ENCODE data around the gene PPP1R12B. TPM values are rescaled to one million over a fixed set of nuclear protein-coding genes. Genes with fewer than 3 reads are reported as not detected.
"Not testable (repeated sequence)": the region's sequence is repeated elsewhere in the genome, so short reads cannot be mapped to it uniquely, and the experiment has no call there.

Gene PPP1R12B
- total RNA-seq, 1 donor from 2014 or later: 21.8 TPM

DNA sequence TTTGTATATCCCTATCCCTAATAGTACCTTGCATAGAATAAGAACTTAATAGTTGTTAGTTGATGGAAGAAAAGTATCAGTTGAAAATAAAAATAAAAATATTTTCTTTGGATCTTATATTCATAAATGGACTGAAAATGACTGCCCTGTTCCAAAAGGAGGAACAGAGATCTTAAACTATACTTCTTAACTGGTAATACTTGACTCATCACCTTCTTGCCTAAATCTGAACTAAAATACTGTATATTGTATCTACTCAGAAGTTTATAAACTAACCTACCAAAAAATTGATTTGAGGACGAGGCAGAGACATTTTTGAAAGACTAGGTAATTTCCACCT is 182.9 kb downstream of the PPP1R12B start:
- no peaks in the 10 kb centered on the region for H3K36me3 ChIP-seq
- Mint-ChIP-seq H3K4me3 (no peak overlapping the region), H3K27ac (no peak overlapping the region), H3K4me1 (peaks cover 2% of the 10 kb centered on the region), H3K36me3 (no peaks in the 10 kb centered on the region), H3K9me3 (no peaks in the 10 kb centered on the region), H3K27me3 (ENCODE audit: insufficient read depth, low read depth) (no peaks in the 10 kb centered on the region)
- H3K27ac ChIP-seq: no peak overlapping the region
- no peak for DNase-seq (ENCODE audit: low spot score)
- H3K79me2 ChIP-seq (ENCODE audit: low read depth): no peaks in the 10 kb centered on the region
- no peak overlapping the region for H2AFZ ChIP-seq (replicated peaks)
- no peaks in the 10 kb centered on the region for H4K20me1 ChIP-seq (ENCODE audit: low read depth)
- H3F3A ChIP-seq (ENCODE audit: low read depth): no peaks in the 10 kb centered on the region
- TF ChIP-seq EZH2 (IDR thresholded peaks at IDR 0.05) (no peak), EZH2phosphoT487 (IDR thresholded peaks at IDR 0.05) (no peak)
- TF ChIP-seq, protein P1, sequence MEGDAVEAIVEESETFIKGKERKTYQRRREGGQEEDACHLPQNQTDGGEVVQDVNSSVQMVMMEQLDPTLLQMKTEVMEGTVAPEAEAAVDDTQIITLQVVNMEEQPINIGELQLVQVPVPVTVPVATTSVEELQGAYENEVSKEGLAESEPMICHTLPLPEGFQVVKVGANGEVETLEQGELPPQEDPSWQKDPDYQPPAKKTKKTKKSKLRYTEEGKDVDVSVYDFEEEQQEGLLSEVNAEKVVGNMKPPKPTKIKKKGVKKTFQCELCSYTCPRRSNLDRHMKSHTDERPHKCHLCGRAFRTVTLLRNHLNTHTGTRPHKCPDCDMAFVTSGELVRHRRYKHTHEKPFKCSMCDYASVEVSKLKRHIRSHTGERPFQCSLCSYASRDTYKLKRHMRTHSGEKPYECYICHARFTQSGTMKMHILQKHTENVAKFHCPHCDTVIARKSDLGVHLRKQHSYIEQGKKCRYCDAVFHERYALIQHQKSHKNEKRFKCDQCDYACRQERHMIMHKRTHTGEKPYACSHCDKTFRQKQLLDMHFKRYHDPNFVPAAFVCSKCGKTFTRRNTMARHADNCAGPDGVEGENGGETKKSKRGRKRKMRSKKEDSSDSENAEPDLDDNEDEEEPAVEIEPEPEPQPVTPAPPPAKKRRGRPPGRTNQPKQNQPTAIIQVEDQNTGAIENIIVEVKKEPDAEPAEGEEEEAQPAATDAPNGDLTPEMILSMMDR (IDR thresholded peaks at IDR 0.05): no peak
- H3K4me2 ChIP-seq: no peak overlapping the region
- no peak overlapping the region for H3K9ac ChIP-seq
- no peaks in the 10 kb centered on the region for H3K27me3 ChIP-seq
- no peaks in the 10 kb centered on the region for H3K4me1 ChIP-seq
- no peak overlapping the region for H3K4me3 ChIP-seq
- no peaks in the 10 kb centered on the region for H3K9me3 ChIP-seq (ENCODE audit: low read depth)

DNA sequence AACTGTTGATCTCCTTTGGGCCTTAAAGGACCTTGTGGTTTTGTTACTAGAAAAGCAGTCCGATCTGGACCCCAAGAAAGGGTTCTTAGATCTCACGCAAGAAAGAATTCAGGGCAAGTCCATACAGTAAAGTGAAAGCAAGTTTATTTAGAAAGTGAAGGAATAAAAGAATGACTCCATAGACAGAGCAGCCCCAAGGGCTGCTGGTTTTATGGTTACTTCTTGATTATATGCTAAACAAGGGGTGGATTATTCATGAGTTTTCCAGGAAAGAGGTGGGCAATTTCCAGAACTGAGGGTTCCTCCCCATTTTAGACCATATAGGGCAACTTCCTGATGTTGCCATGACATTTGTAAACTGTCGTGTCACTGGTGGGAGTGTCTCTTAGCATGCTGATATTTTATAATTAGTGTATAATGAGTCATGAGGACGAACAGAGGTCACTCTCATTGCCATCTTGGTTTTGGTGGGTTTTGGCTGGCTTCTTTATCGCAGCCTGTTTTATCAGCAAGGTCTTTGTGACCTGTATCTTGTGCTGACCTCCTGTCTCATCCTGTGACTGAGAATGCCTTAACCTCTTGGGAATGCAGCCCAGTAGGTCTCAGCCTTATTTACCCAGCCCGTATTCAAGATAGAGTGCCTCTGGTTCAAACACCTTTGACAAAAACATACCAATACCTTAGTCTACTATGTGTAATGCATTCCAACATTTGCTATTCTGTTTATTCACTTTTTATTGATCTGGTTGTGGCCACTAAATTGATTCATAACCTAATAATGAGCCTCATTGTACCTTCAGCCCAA is 183.5 kb downstream of the PPP1R12B start:
- H3K36me3 Mint-ChIP-seq; H3K4me1 ChIP-seq; H4K20me1 ChIP-seq (ENCODE audit: low read depth); H3K4me3 Mint-ChIP-seq; H3K4me1 Mint-ChIP-seq; H3K79me2 ChIP-seq (ENCODE audit: low read depth); H3K27ac ChIP-seq; H3K27me3 Mint-ChIP-seq (ENCODE audit: insufficient read depth, low read depth); H3K27me3 ChIP-seq; H2AFZ ChIP-seq (replicated peaks); H3K9me3 ChIP-seq (ENCODE audit: low read depth); H3K27ac Mint-ChIP-seq; DNase-seq (ENCODE audit: low spot score); H3K4me3 ChIP-seq; H3K4me2 ChIP-seq; H3K36me3 ChIP-seq; H3K9me3 Mint-ChIP-seq; H3K9ac ChIP-seq; H3F3A ChIP-seq (ENCODE audit: low read depth): not testable (repeated sequence)

DNA sequence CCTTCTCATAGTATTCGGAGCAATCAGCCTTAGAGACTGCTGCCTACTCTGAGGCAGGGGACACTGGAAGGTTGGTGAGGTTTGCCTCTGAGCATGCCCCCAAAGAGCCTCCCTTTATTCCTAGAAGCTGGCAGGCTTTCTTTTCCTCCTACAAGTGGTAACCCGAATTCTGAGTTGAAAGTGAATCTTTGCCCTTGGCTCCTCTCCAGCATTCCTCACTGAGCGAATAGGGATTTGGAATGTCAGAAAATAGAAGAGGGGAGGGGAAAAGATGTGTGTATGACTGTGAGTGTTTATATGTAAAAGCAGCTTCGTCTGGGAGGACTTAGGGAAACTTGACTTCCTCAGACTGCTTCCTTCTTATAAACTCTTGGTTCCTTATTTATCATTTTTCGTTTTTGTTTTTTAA is 190.7 kb downstream of the PPP1R12B start:
- not testable (repeated sequence) for H3K36me3 Mint-ChIP-seq; H3F3A ChIP-seq (ENCODE audit: low read depth); H3K27ac ChIP-seq; H3K9me3 Mint-ChIP-seq; H3K27me3 ChIP-seq; DNase-seq (ENCODE audit: low spot score); H3K36me3 ChIP-seq; H3K4me2 ChIP-seq; H3K9me3 ChIP-seq (ENCODE audit: low read depth); H3K4me3 Mint-ChIP-seq; H4K20me1 ChIP-seq (ENCODE audit: low read depth); H3K4me1 Mint-ChIP-seq; H3K27ac Mint-ChIP-seq; H3K4me3 ChIP-seq; H3K4me1 ChIP-seq; H3K9ac ChIP-seq; H2AFZ ChIP-seq (replicated peaks); H3K27me3 Mint-ChIP-seq (ENCODE audit: insufficient read depth, low read depth); H3K79me2 ChIP-seq (ENCODE audit: low read depth)

DNA sequence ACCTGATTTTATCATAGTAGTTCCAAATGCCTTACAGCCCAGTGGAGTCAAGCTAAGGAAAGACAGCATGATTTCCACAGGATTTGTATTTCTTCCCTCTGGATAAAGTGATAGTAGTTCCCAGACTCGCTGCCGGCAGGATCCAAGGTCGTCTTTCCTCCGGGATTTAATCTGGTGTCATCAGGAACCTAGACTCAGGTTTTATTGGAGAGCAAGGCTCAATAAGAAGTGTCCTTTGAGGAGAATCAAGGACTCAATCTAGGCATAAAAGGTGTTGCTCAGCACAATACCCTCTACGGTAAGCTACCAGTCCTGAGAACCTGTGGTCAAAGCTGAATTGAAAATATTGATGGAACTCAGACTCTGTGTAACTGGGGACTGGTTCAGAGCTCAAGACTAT is 191.1 kb downstream of the PPP1R12B start:
- H3K4me2 ChIP-seq; H3K36me3 Mint-ChIP-seq; H3K9me3 Mint-ChIP-seq; DNase-seq (ENCODE audit: low spot score); H3K36me3 ChIP-seq; H3F3A ChIP-seq (ENCODE audit: low read depth); H3K4me1 Mint-ChIP-seq; H3K79me2 ChIP-seq (ENCODE audit: low read depth); H3K27ac Mint-ChIP-seq; H3K4me3 ChIP-seq; H3K27ac ChIP-seq; H3K27me3 ChIP-seq; H2AFZ ChIP-seq (replicated peaks); H3K4me1 ChIP-seq; H3K9me3 ChIP-seq (ENCODE audit: low read depth); H3K4me3 Mint-ChIP-seq; H3K27me3 Mint-ChIP-seq (ENCODE audit: insufficient read depth, low read depth); H4K20me1 ChIP-seq (ENCODE audit: low read depth); H3K9ac ChIP-seq: not testable (repeated sequence)

DNA sequence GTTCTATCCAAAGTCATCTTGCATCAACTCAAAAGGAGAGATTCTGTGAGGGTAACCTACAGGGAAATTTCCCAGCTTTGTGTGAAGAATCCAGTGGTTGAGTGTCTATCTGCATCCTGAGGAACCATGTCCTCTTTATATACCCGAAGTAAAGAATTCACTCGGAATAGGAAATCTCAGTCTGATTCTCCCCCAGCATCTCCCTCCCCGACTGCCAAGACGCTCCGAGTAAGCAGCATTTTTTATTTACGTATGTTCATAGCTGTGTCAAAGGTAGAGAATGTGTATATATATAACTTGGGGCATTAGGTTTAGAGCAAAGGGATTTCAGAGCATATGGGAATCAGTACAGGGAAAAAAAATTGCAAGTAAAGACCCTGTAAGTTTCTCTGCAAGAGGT is 191.5 kb downstream of the PPP1R12B start:
- peaks cover 3% of the 10 kb centered on the region for H3K4me1 ChIP-seq
- no peak overlapping the region for H2AFZ ChIP-seq (replicated peaks)
- no peak for DNase-seq (ENCODE audit: low spot score)

More for the DNA sequence above, 191.5 kb downstream of the PPP1R12B start:
- Histone ChIP-seq H3K27ac (no peak overlapping the region), H3K36me3 (no peaks in the 10 kb centered on the region), H3K9ac (no peak overlapping the region), H3K4me3 (no peak overlapping the region), H3K27me3 (no peaks in the 10 kb centered on the region), H3F3A (ENCODE audit: low read depth) (no peaks in the 10 kb centered on the region), H3K4me2 (no peak overlapping the region), H3K9me3 (ENCODE audit: low read depth) (no peaks in the 10 kb centered on the region), H4K20me1 (ENCODE audit: low read depth) (no peaks in the 10 kb centered on the region), H3K79me2 (ENCODE audit: low read depth) (no peaks in the 10 kb centered on the region)
- Mint-ChIP-seq H3K4me3 (no peak overlapping the region), H3K9me3 (no peaks in the 10 kb centered on the region), H3K27ac (no peak overlapping the region), H3K36me3 (no peaks in the 10 kb centered on the region), H3K27me3 (ENCODE audit: insufficient read depth, low read depth) (no peaks in the 10 kb centered on the region), H3K4me1 (no peaks in the 10 kb centered on the region)
- TF ChIP-seq EZH2phosphoT487 (IDR thresholded peaks at IDR 0.05) (no peak), EZH2 (IDR thresholded peaks at IDR 0.05) (no peak)
- TF ChIP-seq, protein P1 (IDR thresholded peaks at IDR 0.05): no peak

All from neural progenitor cell (in vitro differentiated cells).